K562 (cell line): ENCODE data around the gene GORASP1. TPM values are rescaled to one million over a fixed set of nuclear protein-coding genes. Genes with fewer than 3 reads are reported as not detected.

Experiments used
- ATAC-seq: fragments of 200-7000 bp; cut with Tn5 transposase; 3 replicates; pipeline ENCODE4 v1.9.1; 2020; ENCODE audit warnings: moderate library complexity
- BruUV-seq: library from RNA; stranded (reverse); fragments of 400-500 nt; replicated peaks from 2 replicates; lab custom pipeline; 2021; lab: Mats Ljungman, UMichigan
- CTCF ChIA-PET: fragments of 300-600 bp; formaldehyde crosslinking; extraction: SDS; loops from one replicate; lab custom pipeline; 2021; ENCODE audit warnings: low intra/inter-chr PET ratio; lab: Yijun Ruan, JAX
- POLR2A ChIA-PET: fragments of 300-600, 350-650 bp; sonication (Branson Sonifier 250); formaldehyde crosslinking; extraction: SDS; loops from one replicate; lab custom pipeline; 2021; ENCODE audit warnings: antibody characterized with exemption, inconsistent platforms; lab: Yijun Ruan, JAX
- DNase-seq, 4 experiments: peaks; one replicate each; pipeline versions ENCODE4 v3.0.0 to v3.0.0-alpha.2; 2011 to 2018; ENCODE audit warnings: low spot score in 3 of 4, mixed read lengths in 3 of 4; ENCODE audit errors: extremely low read depth in 1 of 4
- FAIRE-seq: peaks from 2 replicates; lab custom pipeline; 2011; peaks lifted over from hg19 to GRCh38; lab: Jason Lieb, UNC
- H2AFZ ChIP-seq: 2 replicates; pipeline ENCODE4 v1.6.0; 2011; ENCODE audit warnings: low read depth, low read length, control low read depth, inconsistent platforms
- H3K27ac ChIP-seq: fragments of 200-600 bp; 3 replicates; pipeline ENCODE4 v1.8.0; 2011; ENCODE audit warnings: low read depth, mild to moderate bottlenecking, control low read depth, inconsistent platforms, low read length, moderate library complexity, mixed read lengths; ENCODE audit errors: extremely low read depth
- H3K27me3 ChIP-seq, 2 experiments: fragments of 300-600 bp in 1 of 2; 2 replicates in 1 of 2; 3 replicates in 1 of 2; pipeline versions ENCODE4 v1.6.0 to v1.8.0; 2011; ENCODE audit warnings: inconsistent platforms in 2 of 2, low read length in 2 of 2, mild to moderate bottlenecking in 1 of 2, mixed read lengths in 1 of 2, moderate library complexity in 1 of 2; ENCODE audit not compliant: control insufficient read depth in 2 of 2, insufficient read depth in 2 of 2
- H3K36me3 ChIP-seq: fragments of 300-600 bp; 3 replicates; pipeline ENCODE4 v1.8.0; 2011; ENCODE audit warnings: mild to moderate bottlenecking, low read length, inconsistent platforms; ENCODE audit not compliant: control insufficient read depth, insufficient read depth
- H3K4me1 ChIP-seq, 2 experiments: fragments of 200-600 bp in 1 of 2; replicated peaks in 1 of 2; 2 replicates in 1 of 2; 3 replicates in 1 of 2; pipeline versions ENCODE4 v1.5.1 to v1.8.0; 2011; ENCODE audit warnings: inconsistent platforms in 2 of 2, low read length in 2 of 2, mild to moderate bottlenecking in 1 of 2, mixed read lengths in 1 of 2, moderate library complexity in 1 of 2; ENCODE audit not compliant: control insufficient read depth in 2 of 2, insufficient read depth in 2 of 2
- H3K4me2 ChIP-seq: 2 replicates; pipeline ENCODE4 v1.6.1; 2011; ENCODE audit warnings: low read length, control low read depth, inconsistent platforms, mixed read lengths; ENCODE audit not compliant: insufficient read depth
- H3K4me3 ChIP-seq: fragments of 200-600 bp; sonication (generic), shearing (Covaris generic); 2 replicates; pipeline ENCODE4 v1.5.1; 2016; ENCODE audit warnings: control low read depth, inconsistent platforms
- H3K79me2 ChIP-seq: fragments of 200-600 bp; 3 replicates; pipeline ENCODE4 v1.8.0; 2011; ENCODE audit warnings: low read length, inconsistent platforms; ENCODE audit not compliant: control insufficient read depth, insufficient read depth
- H3K9ac ChIP-seq, 2 experiments: 2 replicates each; pipeline versions ENCODE4 v1.6.0 to v1.6.1; 2011; ENCODE audit warnings: low read depth in 2 of 2, low read length in 2 of 2, control low read depth in 1 of 2, inconsistent platforms in 1 of 2, mild to moderate bottlenecking in 1 of 2, mixed read lengths in 1 of 2; ENCODE audit not compliant: insufficient read depth in 1 of 2
- H3K9me1 ChIP-seq: one replicate; pipeline ENCODE4 v1.6.0; 2011; ENCODE audit warnings: inconsistent platforms, mild to moderate bottlenecking, low read length, moderate library complexity; ENCODE audit not compliant: control insufficient read depth, insufficient read depth
- H3K9me3 ChIP-seq: replicated peaks from 2 replicates; pipeline ENCODE4 v1.5.1; 2011; ENCODE audit warnings: low read depth, low read length, inconsistent platforms; ENCODE audit not compliant: control insufficient read depth, insufficient read depth
- H4K20me1 ChIP-seq: replicated peaks from 2 replicates; pipeline ENCODE4 v1.6.1; 2011; ENCODE audit warnings: low read length, inconsistent platforms, mixed read lengths; ENCODE audit not compliant: control insufficient read depth, insufficient read depth
- DIDO1 ChIP-seq: fragments of 450-650 bp; IDR thresholded peaks from 2 replicates; pipeline ENCODE4 v1.6.1; 2016; ENCODE audit warnings: low read depth, missing biosample characterization, missing genetic modification characterization
- FOXA3 ChIP-seq, 2 experiments: fragments of 450-650 bp in 1 of 2; sonication (generic) in 1 of 2; formaldehyde crosslinking; IDR thresholded peaks in 1 of 2; conservative IDR thresholded peaks in 1 of 2; 2 replicates each; pipeline versions ENCODE4 v1.4.0 to v1.8.0; 2020 to 2022; ENCODE audit warnings: mild to moderate bottlenecking in 2 of 2, missing genetic modification reagents in 1 of 2
- HNRNPK ChIP-seq: fragments of 200-400 bp; formaldehyde crosslinking; IDR thresholded peaks from one replicate; pipeline ENCODE4 v1.6.1; 2018; ENCODE audit warnings: mild to moderate bottlenecking, low read depth, low read length; ENCODE audit not compliant: poor library complexity, severe bottlenecking
- HNRNPL ChIP-seq: fragments of 200-400 bp; formaldehyde crosslinking; IDR thresholded peaks from 2 replicates; pipeline ENCODE4 v1.6.1; 2017; ENCODE audit warnings: low read depth, mild to moderate bottlenecking, low read length
- POLR2G ChIP-seq: fragments of 200-400 bp; formaldehyde crosslinking; IDR thresholded peaks from 2 replicates; pipeline ENCODE4 v1.6.1; 2017; ENCODE audit warnings: low read depth, mild to moderate bottlenecking, antibody characterized with exemption, low read length, moderate library complexity
- SOX6 ChIP-seq: fragments of 450-650 bp; IDR thresholded peaks from 2 replicates; pipeline ENCODE4 v1.6.1; 2014; ENCODE audit warnings: mild to moderate bottlenecking
- ZNF224 ChIP-seq: sonication (generic); formaldehyde crosslinking; IDR thresholded peaks from 2 replicates; pipeline ENCODE4 v1.8.0; 2022; ENCODE audit warnings: mild to moderate bottlenecking, missing genetic modification reagents
- ZNF445 ChIP-seq: fragments of 250-450 bp; sonication (Bioruptor Pico); IDR thresholded peaks from 2 replicates; pipeline ENCODE4 v1.4.0; 2020; ENCODE audit warnings: low read depth, mild to moderate bottlenecking, moderate library complexity
- WGBS: fragments of 100-300 bp; shearing (Covaris generic); methylation state at CpG from one replicate; pipeline ENCODE4 v1.1.6; 2016; ENCODE audit warnings: low coverage, mixed read lengths; ENCODE audit not compliant: insufficient coverage; ENCODE audit errors: missing lambda C conversion rate; 5-methylcytosine and 5-hydroxymethylcytosine counted together
- in situ Hi-C: fragments of 300-500 bp; cut with MboI; formaldehyde crosslinking; loops from 4 replicates; pipeline ENCODE4 v1.15.0; 2018; ENCODE audit warnings: inconsistent platforms, mixed read lengths
- intact Hi-C: fragments of 100-400 bp; cut with micrococcal nuclease; formaldehyde crosslinking; loops from 2 replicates; pipeline ENCODE4 v1.14.2; 2022
- polyA plus RNA-seq, 8 experiments: library from polyadenylated mRNA; depleted of rRNA in 4 of 8; stranded (reverse) in 5 of 8; unstranded in 3 of 8; fragments of >200 nt; fragmentation: Nextera tagmentation in 2 of 8; fragmentation: Illumina TruSeq in 1 of 8; extraction: Ambion mirVana in 2 of 8; extraction: Trizol in 1 of 8; gene quantifications; 2 replicates each; pipeline versions ENCODE4 v1.2.1 to v1.2.3, GENCODE V29; 2011 to 2014; ENCODE audit warnings: inconsistent platforms in 1 of 8, missing spikeins in 1 of 8
- total RNA-seq, 7 experiments: library from RNA; depleted of rRNA in 6 of 7; stranded (reverse); fragments of >200 nt in 6 of 7; fragmentation: Illumina TruSeq in 2 of 7; extraction: Trizol in 2 of 7; gene quantifications; 2 replicates each; pipeline versions ENCODE4 v1.2.1 to v1.2.3, GENCODE V29; 2011 to 2021; ENCODE audit warnings: low replicate concordance in 1 of 7
- TF ChIP-seq, protein P1 (sequence below): fragments of 250-450 bp; sonication (Bioruptor Pico); IDR thresholded peaks from 2 replicates; pipeline ENCODE4 v1.8.0; 2021; ENCODE audit warnings: moderate library complexity, mild to moderate bottlenecking, inconsistent platforms

GORASP1 gene
- total and polyA plus RNA-seq, 9 of the 15 experiments (the other 6 are each of a cell fraction or from before 2014, with no cell fraction given) = 8.4 to 87.9 (median 67.6) TPM

DNA sequence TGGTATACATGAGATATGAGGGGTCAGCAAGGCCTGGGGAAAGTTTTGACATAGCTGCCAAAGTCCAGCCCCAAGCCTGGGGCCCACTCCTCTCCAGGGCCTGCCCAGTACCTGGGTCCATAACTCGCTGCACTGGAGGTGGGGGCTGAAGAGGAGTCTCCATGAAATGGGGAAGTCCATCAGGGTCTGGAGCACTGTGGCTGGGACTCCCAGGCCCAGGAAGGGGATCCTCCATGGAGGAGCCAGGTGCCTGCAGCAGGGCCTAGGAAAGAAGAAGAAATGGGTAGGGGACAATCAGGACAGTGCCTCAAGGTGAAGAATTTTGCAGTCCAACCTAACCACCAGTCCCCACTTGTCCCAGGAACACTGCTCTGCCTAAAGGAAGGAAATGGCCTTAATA lies 8.2 kb downstream of the GORASP1 start (continued):
- TF ChIP-seq, protein P1, sequence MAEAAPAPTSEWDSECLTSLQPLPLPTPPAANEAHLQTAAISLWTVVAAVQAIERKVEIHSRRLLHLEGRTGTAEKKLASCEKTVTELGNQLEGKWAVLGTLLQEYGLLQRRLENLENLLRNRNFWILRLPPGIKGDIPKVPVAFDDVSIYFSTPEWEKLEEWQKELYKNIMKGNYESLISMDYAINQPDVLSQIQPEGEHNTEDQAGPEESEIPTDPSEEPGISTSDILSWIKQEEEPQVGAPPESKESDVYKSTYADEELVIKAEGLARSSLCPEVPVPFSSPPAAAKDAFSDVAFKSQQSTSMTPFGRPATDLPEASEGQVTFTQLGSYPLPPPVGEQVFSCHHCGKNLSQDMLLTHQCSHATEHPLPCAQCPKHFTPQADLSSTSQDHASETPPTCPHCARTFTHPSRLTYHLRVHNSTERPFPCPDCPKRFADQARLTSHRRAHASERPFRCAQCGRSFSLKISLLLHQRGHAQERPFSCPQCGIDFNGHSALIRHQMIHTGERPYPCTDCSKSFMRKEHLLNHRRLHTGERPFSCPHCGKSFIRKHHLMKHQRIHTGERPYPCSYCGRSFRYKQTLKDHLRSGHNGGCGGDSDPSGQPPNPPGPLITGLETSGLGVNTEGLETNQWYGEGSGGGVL (CRISPR knock-in tag) = no peak
- TF ChIP-seq SOX6 = no peak
- TF ChIP-seq FOXA3 (CRISPR knock-in tag; conservative IDR thresholded peaks at IDR 0.05 in 1 of 2, IDR thresholded peaks at IDR 0.05 in 1 of 2) = no peak

DNA sequence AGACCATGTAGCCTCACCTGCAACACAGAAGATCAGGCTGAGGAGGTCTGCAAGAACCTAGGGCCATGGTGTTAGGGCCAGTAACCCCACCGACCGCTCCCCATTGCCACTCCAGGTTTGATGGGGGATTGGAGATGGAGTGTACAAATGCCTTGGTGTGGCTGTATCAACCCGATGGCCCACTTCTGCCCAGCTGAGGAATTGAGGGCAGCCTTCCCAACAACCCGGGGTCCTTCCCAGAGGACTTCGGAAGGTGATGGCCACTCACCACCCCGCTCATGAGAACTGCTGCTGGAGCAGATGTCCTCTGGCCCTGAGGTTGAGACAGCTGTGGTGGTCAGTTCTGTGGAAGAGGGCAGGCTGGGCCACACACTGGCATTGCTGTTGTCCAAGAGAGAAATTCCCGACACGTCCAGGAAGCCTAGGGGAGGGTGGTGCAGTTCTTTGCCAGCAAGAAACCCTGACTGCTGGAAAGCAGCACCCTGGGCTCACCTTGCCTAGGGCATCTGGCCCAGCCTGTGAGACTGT lies 8.9 kb downstream of the GORASP1 start:
- no peak for ATAC-seq
- intact Hi-C loops = no loop called here
- H3K36me3 ChIP-seq = peaks cover 100% of the 10 kb centered on the region

More for the DNA sequence above, 8.9 kb downstream of the GORASP1 start:
- DNase-seq (no peak), FAIRE-seq (no peak)
- Histone ChIP-seq H3K27ac (no peak overlapping the region), H3K4me1 (peaks cover 0 to 8% of the 10 kb centered on the region in 2 experiments; a peak in 2 of 5 replicates), H3K9ac (peak overlapping the region in 1 of 2 experiments; percentile 14; a peak in 1 of 4 replicates), H3K4me2 (no peak overlapping the region), H4K20me1 (peaks cover 17% of the 10 kb centered on the region), H3K9me3 (no peaks in the 10 kb centered on the region), H3K79me2 (peaks cover 12% of the 10 kb centered on the region; the same call in 2 of the 3 replicates), H2AFZ (no peak overlapping the region), H3K27me3 (no peaks in the 10 kb centered on the region), H3K4me3 (no peak overlapping the region), H3K9me1 (peaks cover 4% of the 10 kb centered on the region)
- CTCF ChIA-PET = no interaction called here
- WGBS = 89% methylated on average over 8 of the region's 8 CpGs
- POLR2A ChIA-PET = no interaction called here
- TF ChIP-seq ZNF224 (CRISPR knock-in tag) = no peak
- TF ChIP-seq HNRNPK = no peak
- TF ChIP-seq HNRNPL = no peak
- TF ChIP-seq DIDO1 = no peak
- TF ChIP-seq ZNF445 (CRISPR knock-in tag) = no peak
- 0 out of 2 replicates have a peak, but pooled peaks have one; percentile 9 for TF ChIP-seq POLR2G
- in situ Hi-C loops = no loop called here
- no TSS peak for BruUV-seq
